Stimulated activated CD4-positive, alpha-beta T cell treated with anti-CD3 and anti-CD28 coated beads, Interleukin-12 subunit alpha, Interleukin-12 subunit beta, amount 100 ng/mL, for 4 hours (primary cell): ENCODE measurements around the gene ASTL.
"Not testable (repeated sequence)": the region's sequence is repeated elsewhere in the genome, so short reads cannot be mapped to it uniquely, and the experiment has no call there.

ENCODE experiments used
- DNase-seq: peaks from one replicate; pipeline ENCODE4 v3.0.0-alpha.2; 2020

ASTL gene

DNA sequence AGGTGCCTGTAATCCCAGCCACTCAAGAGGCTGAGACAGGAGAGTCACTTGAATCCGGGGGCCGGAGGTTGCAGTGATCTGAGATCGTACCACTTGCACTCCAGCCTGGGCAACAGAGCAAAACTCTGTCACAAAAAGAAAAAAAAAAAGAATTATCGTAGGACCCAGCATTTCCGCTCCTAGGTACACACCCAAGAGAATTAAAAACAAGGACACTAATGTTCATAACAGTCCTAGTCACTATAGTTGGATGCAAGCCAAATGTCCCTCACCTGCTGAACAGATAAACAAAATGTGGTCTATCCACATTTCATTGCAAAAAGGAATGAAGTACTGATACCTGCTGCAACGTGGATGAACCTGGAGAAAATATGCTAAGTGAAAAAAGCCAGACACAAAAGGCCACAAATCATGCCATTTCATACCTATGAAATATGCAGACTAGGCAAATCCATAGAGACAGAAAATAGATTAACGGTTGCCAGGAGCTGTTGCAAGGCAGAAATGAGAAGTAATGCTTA, 43.1 kb downstream of the ASTL start:
- DNase-seq: no peak

DNA sequence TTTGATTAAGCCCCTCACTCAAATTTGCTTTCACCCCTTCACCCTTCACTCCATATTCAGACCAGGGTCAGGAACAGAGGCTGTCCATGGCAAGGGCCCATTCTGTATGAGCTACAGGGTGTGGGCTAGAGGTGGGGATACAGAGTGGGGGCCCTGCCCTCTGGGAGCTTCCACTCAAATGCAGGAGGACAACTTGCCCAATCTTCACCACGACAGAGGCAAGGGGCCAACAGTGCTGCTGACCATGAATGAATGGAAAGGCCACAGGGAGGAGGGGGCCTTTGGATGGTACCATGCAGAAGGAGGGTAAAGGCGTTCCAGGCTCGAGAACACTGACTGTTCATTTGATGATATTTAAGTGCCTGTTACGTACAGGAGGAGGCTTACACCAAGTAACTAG, 44.8 kb downstream of the ASTL start:
- DNase-seq: no peak

GRCh38 chr2:96092951-96093350, 45.4 kb downstream of the ASTL start:
- no peak for DNase-seq

DNA sequence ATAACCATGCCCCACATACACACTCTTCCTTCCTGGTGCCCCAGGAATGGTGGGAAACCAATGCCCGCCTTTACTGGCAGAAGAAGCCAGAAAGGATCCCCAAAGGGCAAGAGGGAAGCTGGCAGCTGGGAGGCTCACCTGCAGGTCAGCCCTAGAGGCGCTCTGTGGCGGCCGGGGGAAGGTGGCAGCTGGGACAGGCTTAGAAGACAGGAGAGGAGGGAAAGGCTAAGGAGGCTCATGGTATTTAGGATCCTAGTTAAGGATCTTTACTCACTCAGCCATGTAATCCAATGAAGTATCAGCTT, 45.8 kb downstream of the ASTL start:
- DNase-seq: no peak

- DNase-seq: no peak
Observed at GRCh38 chr2:96091711-96092572, 46.4 kb downstream of the ASTL start.

- no peak for DNase-seq
Observed at GRCh38 chr2:96091141-96091710, 47.1 kb downstream of the ASTL start.

- DNase-seq: no peak
Observed at GRCh38 chr2:96090196-96090926, 47.9 kb downstream of the ASTL start.

- no peak for DNase-seq
Observed at GRCh38 chr2:96089356-96090195, 48.7 kb downstream of the ASTL start.

GRCh38 chr2:96088340-96089335, 49.7 kb downstream of the ASTL start:
- DNase-seq: no peak

DNA sequence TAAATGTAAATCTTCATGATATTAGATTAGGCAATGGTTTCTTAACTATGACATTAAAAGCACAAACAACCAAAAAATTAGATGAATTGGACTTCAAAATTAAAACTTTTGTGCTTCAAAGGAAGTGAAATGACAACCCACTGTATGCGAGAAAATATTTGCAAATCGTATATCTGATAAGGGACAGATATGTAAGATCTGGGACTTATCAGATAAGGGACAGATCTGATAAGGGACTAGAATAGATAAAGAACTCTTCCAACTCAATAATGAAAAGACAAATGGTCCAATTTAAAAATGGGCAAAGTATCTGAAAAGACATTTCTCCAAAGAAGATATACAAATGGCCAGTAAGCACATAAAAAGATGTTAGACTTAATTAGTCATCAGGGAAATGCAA, 51.2 kb downstream of the ASTL start:
- DNase-seq: no peak

- DNase-seq: no peak
Observed at GRCh38 chr2:96085541-96086355, 52.6 kb downstream of the ASTL start.

DNA sequence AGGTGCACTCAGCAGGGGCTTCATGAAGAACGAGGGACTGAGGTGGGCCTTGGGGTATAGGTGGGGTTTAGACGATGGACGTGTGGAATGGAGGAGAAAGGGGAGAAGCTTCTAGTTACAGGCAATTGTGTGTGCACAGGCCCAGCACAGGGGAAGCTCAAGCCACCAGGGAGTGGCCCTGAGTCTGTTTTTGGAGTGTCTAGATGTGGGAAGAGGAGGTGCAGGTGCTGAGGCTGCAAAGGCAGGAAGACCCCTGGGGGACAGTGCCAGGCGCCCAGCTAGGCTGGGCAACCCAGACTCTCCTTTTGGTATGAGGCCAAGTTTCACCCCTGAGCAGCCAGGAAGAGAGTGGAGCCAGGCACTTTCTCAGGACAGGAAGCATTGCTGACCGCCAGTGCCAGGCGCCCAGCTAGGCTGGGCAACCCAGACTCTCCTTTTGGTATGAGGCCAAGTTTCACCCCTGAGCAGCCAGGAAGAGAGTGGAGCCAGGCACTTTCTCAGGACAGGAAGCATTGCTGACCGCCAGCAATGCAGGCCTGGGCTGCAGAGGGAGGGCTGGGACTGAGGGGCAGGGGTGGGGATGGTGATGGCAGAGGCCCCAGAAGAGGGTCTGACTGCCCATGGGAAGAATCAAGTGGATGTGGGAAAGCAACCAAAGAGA, 53.3 kb downstream of the ASTL start:
- DNase-seq: not testable (repeated sequence)

DNA sequence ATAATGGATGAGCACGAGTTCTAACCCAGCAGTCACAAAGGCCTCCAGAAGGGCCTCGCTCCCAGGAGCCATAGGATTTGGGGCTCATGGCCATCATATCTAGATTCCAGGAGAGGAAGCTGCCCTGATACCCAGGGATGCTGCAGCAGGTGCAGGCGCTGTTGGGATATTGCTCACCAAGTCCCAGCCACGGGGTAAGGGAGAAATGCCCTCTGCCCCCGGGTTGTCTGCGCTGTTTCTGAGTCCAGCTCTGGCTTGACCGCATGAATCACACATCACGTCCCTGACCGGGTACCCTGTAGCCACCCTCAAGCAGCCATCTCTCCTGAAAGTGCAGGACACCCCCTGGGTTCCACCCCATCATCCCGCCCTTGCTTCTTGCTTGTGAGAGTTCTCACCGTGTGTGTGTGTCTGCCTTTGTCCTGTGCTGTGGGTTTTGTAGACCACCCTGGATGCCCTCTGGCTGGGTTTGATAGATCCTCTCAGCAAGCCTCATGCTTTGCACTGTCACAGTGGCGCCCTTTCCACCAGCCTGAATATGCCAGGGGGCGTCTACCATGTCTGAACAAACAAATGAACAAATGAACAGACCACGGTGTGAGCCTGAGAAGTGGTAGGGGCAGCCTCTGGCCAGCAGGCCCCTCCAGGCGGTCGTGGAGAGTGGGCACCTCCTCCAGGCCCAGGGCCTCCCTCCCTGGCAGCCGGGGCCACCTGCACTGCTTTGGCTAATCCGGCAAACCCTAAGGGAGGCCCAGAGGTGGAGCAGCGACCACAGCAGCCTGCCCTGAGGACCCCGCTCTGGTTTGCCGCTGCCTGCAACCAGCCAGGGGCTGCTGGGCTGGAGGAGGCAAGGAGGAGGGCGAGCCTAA, 54.1 kb downstream of the ASTL start:
- DNase-seq: no peak

DNA sequence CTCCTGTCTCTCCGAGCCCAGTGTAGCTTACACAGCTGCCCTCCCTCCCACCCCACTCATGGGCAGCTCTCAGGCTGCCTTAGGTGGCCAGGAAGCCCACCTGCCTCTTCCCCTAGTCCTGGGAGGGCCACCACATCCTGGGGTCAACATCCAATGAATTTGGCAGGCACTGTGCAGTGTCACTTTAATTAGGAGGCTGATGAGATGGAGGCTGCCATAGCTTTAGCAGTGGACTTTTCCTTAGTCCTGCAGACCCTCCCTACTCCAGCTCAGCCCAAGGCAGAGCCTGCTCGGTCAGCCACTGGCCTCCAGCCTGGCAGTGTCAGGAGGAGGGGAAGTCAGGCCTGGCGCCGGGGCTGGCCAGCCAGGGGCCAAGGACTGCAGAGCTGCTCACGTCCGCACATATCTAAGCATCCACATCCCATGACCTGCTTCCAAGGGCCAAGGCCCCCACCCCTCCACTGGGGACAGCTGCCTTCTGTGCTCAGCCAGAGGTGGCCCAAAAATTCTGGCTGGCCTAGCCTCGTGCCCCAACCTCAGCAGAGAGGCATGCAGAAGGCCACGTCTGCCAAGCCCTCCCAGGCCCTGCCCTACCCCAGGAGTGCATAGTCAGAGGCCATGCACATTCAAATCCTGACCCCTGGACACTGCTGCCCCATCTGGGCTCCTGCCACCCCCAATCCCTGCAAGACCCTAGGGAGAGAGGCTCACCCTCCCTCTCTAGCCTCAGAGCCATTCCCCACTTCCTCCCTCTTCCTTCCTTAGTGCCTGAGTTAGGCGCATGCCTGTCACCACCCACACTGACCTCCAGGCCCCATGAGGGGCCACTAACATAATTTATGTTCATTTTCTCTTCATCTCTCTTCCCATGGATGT, 55.0 kb downstream of the ASTL start:
- no peak for DNase-seq

GRCh38 chr2:96082211-96083063, 55.9 kb downstream of the ASTL start:
- DNase-seq: no peak

DNA sequence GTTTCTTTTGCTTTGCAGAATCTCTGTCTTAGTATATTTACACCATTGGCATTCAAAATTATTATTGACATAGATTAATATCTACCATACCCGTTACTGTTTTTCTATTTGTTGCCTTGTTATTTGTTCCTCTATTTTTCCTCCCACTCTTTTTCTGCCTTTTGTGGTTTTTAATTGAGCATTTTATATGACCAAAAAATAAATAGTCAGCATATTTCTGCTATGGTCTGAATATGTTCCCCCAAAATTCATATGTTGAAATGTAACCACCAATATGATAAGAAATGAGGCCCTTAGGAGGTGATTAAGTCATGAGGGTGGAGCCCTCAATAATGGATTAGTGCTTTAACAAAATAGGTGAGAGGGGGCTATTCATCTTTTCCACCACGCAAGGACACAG, 57.3 kb downstream of the ASTL start:
- no peak for DNase-seq

DNA sequence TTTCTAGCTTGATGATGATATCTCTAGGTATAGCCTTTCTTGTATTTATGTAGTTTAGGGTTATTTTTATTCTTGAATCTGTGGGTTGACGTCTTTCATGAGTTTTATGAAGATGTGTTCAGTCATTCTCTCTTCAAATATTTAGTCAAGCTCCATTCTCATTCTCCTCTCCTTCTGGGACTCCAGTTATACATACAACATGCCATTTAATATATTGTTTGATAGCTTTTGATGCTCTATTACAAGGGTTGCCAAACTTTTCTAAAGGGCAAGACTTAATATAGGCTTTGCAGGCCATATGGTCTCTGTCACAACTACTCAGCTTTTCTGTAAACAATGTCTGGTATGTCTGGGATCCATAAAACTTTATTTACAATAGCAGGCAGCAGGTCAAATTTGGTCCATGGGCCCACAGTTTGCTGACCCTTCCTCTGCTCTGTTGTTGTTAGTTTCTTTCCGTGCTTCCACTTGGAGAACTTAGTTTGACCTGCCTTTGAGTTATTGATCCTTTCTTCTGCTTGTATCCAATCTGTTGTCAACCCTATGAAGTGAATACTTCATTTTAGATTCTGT, 63.0 kb downstream of the ASTL start:
- DNase-seq: no peak
